HFFc6 (cell line): ENCODE data around the gene ANKRD40. TPM values are rescaled to one million over a fixed set of nuclear protein-coding genes. Genes with fewer than 3 reads are reported as not detected.

ENCODE experiments used
- DNase-seq: peaks from one replicate; pipeline ENCODE4 v3.0.0-alpha.2; 2018
- H3K27ac Mint-ChIP-seq: 2 replicates; pipeline ENCODE4 v1.8.0; 2020; ENCODE audit warnings: mild to moderate bottlenecking, mixed read lengths
- H3K27me3 Mint-ChIP-seq: 2 replicates; pipeline ENCODE4 v1.8.0; 2021; ENCODE audit warnings: mild to moderate bottlenecking, moderate library complexity, mixed read lengths; ENCODE audit not compliant: insufficient read depth
- H3K36me3 Mint-ChIP-seq: 2 replicates; pipeline ENCODE4 v1.8.0; 2021; ENCODE audit warnings: low read depth, mixed read lengths
- H3K4me1 Mint-ChIP-seq: 2 replicates; pipeline ENCODE4 v1.8.0; 2020; ENCODE audit warnings: low read depth, mixed read lengths
- H3K4me3 Mint-ChIP-seq: 2 replicates; pipeline ENCODE4 v1.8.0; 2020; ENCODE audit warnings: mild to moderate bottlenecking, moderate library complexity, mixed read lengths
- H3K9me3 Mint-ChIP-seq: 2 replicates; pipeline ENCODE4 v1.8.0; 2020; ENCODE audit warnings: mild to moderate bottlenecking, mixed read lengths
- CTCF ChIP-seq: fragments of 200-600 bp; sonication (generic); IDR thresholded peaks from 2 replicates; pipeline ENCODE4 v1.5.0; 2021; ENCODE audit warnings: antibody characterized with exemption, mild to moderate bottlenecking
- total RNA-seq, 6 experiments: library from RNA; stranded (reverse); fragmentation: NEBNext Ultra II Directional; extraction: Animal tissue kit (Norgen Biotek cat#: 25700); gene quantifications; 2 replicates in 1 of 6; 3 replicates in 5 of 6; pipeline ENCODE4 v1.2.3, GENCODE V29; 2021

Gene ANKRD40
- total RNA-seq, 6 experiments from 2014 or later, result 43.1 to 48.4 (median 46.6) TPM

DNA sequence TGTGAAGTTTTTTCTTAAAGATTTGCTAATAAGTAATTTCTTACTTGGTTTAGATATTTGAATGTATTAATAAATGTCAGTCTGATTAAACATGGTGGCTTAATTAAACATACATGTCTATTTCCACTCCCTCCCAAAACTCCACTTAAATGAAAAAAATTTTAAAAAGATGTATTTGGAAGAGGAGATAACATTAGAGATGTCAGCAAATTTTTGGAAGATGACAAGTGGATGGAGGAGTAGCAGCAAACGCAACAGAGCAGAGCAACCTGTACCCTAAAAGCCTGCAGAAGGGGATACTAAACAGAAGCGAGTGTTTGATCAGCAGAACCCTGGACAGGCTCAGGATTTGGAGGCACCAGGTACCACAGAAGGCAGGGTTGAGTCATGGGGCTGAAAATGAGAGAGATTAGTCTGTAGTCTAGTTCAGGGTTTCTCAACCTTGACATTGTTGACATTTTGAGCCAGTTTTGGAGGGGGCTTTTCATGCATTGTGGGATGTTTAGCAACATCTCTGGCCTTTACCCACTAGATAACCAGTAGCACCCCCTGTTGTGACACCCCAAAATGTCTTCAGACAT, 29.5 kb upstream of the ANKRD40 start:
- H3K9me3 Mint-ChIP-seq, result no peaks in the 10 kb centered on the region
- H3K4me1 Mint-ChIP-seq, result peaks cover 21% of the 10 kb centered on the region; the same call in 1 of the 2 replicates
- peaks cover 43% of the 10 kb centered on the region for H3K36me3 Mint-ChIP-seq
- no peak overlapping the region for H3K27ac Mint-ChIP-seq
- DNase-seq, result no peak
- TF ChIP-seq CTCF, result no peak
- H3K4me3 Mint-ChIP-seq, result no peak overlapping the region
- H3K27me3 Mint-ChIP-seq, result no peaks in the 10 kb centered on the region

GRCh38 chr17:50735287-50735686, 27.6 kb upstream of the ANKRD40 start:
- H3K4me3 Mint-ChIP-seq, result no peak overlapping the region
- peaks cover 32% of the 10 kb centered on the region for H3K4me1 Mint-ChIP-seq

GRCh38 chr17:50731575-50732460, 24.1 kb upstream of the ANKRD40 start:
- no peaks in the 10 kb centered on the region for H3K9me3 Mint-ChIP-seq
- peaks cover 10% of the 10 kb centered on the region for H3K36me3 Mint-ChIP-seq
- H3K27ac Mint-ChIP-seq, result peak overlapping the region; percentile 40; the same call in 1 of the 2 replicates
- no peak for DNase-seq
- no peak for TF ChIP-seq CTCF
- H3K4me1 Mint-ChIP-seq, result peaks cover 27% of the 10 kb centered on the region
- no peak overlapping the region for H3K4me3 Mint-ChIP-seq
- H3K27me3 Mint-ChIP-seq, result no peaks in the 10 kb centered on the region

More at GRCh38 chr17:50735287-50735686, 27.6 kb upstream of the ANKRD40 start:
- Mint-ChIP-seq H3K36me3 (peaks cover 28% of the 10 kb centered on the region), H3K27ac (no peak overlapping the region), H3K27me3 (no peaks in the 10 kb centered on the region), H3K9me3 (no peaks in the 10 kb centered on the region)
- TF ChIP-seq CTCF, result no peak
- DNase-seq, result no peak

DNA sequence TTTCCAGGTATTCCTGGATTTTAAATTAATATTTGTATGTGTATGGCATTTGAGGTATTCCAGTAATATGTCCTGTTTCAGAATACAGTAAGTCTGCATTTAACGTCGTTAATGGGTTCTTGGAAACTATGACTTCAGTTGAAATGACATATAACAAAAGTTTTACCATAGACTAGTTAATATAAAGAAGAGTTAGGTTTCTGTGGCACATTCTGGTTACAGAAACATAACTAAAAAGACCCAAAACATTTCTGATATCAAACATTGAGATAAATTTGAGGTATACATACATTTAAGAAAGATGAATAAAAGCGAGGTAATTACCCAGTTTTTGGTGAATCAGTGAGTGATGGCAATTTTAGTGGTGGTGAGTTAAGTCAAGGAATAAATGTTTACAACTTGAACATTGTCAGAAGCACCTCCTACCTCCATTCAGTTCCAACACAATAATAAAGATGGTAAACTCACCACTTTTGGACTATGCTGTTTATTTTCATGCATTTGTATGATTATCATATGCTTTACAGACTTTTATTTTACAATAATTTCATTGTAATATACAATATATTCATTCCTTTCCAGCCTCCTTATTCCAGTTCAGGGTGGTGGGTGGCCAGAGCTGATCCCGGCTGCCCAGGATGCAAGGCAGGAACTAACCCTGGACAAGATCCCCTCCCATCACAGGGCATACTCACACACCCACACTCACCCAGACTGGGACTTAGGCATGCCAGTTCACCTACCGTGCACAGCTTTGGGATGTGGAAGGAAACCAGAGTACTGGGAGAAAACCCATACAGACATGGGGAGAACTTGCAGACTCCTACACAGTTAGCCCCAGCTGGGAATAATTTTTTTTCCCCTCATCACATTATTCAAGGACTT, 21.4 kb upstream of the ANKRD40 start:
- no peak for TF ChIP-seq CTCF
- DNase-seq, result no peak
- peaks cover 26% of the 10 kb centered on the region for H3K4me1 Mint-ChIP-seq
- no peaks in the 10 kb centered on the region for H3K27me3 Mint-ChIP-seq
- no peaks in the 10 kb centered on the region for H3K9me3 Mint-ChIP-seq
- H3K36me3 Mint-ChIP-seq, result peaks cover 5% of the 10 kb centered on the region
- no peak overlapping the region for H3K4me3 Mint-ChIP-seq
- H3K27ac Mint-ChIP-seq, result no peak overlapping the region

DNA sequence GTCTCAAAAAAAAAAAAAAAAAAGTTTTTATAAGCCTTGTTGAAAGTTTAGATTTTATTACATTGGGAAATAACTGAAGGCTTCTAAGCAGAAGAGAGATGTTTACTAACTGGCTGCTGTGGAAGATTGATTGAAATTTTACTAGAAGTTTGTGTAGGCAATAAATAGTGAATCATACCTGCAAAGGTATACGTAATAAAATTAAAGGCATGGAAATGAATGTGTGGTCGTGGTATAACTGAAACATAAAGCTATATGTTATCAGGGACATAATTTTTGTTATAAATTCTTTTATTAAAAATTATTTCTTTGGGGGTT, 20.4 kb upstream of the ANKRD40 start:
- H3K4me1 Mint-ChIP-seq, result peaks cover 30% of the 10 kb centered on the region
- no peak overlapping the region for H3K4me3 Mint-ChIP-seq
- H3K9me3 Mint-ChIP-seq, result no peaks in the 10 kb centered on the region
- peaks cover 5% of the 10 kb centered on the region for H3K36me3 Mint-ChIP-seq
- H3K27ac Mint-ChIP-seq, result no peak overlapping the region
- no peak for DNase-seq
- no peak for TF ChIP-seq CTCF
- H3K27me3 Mint-ChIP-seq, result no peaks in the 10 kb centered on the region
